Measurements from ENCODE around the gene TBC1D22A.

The TBC1D22A gene

DNA sequence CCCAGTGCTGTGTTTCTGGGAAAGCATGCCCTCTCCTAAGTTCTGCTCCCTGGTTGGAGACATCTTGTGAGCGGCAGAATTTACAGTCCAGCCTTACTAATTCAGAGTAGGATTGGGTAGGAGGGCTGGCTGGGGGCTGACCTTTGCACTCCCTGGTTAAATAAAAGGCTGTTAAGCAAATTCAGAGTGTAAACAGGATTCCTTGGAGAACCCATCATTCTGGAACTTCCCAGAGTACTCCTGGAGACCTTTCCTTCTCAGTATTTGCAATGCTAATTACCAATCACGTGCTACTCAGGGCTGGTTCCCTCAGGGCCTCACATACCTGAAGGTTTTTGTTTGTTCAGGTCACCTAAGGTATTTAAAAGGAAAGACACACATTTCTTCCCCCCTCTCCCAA, 340.2 kb downstream of the TBC1D22A start:
- no peak overlapping the region for H4K8ac ChIP-seq (ENCODE audit: low read depth, low read length)
- H2BK15ac ChIP-seq (replicated peaks; ENCODE audit: low read depth) = no peak overlapping the region
- no peak overlapping the region for H2AK5ac ChIP-seq (ENCODE audit: low read length)
- peak overlapping the region; percentile 89 for H3K23ac ChIP-seq (ENCODE audit: low read length)
- peak overlapping the region; percentile 63 for H2BK5ac ChIP-seq (ENCODE audit: low read length)
- H3K36me3 ChIP-seq (ENCODE audit: control insufficient read depth, insufficient read depth, low read length) = no peaks in the 10 kb centered on the region
- no peak overlapping the region for H3K4me3 ChIP-seq (ENCODE audit: low read length)
- peaks cover 8% of the 10 kb centered on the region for H3K4me1 ChIP-seq (ENCODE audit: control insufficient read depth, low read depth, low read length)
- H3K4ac ChIP-seq (ENCODE audit: low read depth, low read length) = no peak overlapping the region
- peak overlapping the region; percentile 33 for H3K27ac ChIP-seq (ENCODE audit: low read depth, low read length)
- H3K9ac ChIP-seq (ENCODE audit: low read length) = no peak overlapping the region
- WGBS (ENCODE audit: extremely low coverage, insufficient coverage, low lambda C conversion rate) = no CpG with 5 or more reads among the region's 2 CpGs
- H3K18ac ChIP-seq (ENCODE audit: low read length) = no peak overlapping the region
- no peaks in the 10 kb centered on the region for H3K79me1 ChIP-seq (ENCODE audit: low read length)
- no peaks in the 10 kb centered on the region for H3K79me2 ChIP-seq (ENCODE audit: control insufficient read depth, insufficient read depth, low read length)
- no peak overlapping the region for H2BK120ac ChIP-seq (ENCODE audit: low read depth, low read length)
- peak overlapping the region; percentile 3 for H4K5ac ChIP-seq (ENCODE audit: low read length)
- no peaks in the 10 kb centered on the region for H3K27me3 ChIP-seq (ENCODE audit: insufficient read depth, low read length, poor library complexity)
- peak overlapping the region; percentile 64 for H3K56ac ChIP-seq (ENCODE audit: low read length)
- DNase-seq = peak; percentile 96
- no peak overlapping the region for H3K4me2 ChIP-seq (ENCODE audit: low read length)

DNA sequence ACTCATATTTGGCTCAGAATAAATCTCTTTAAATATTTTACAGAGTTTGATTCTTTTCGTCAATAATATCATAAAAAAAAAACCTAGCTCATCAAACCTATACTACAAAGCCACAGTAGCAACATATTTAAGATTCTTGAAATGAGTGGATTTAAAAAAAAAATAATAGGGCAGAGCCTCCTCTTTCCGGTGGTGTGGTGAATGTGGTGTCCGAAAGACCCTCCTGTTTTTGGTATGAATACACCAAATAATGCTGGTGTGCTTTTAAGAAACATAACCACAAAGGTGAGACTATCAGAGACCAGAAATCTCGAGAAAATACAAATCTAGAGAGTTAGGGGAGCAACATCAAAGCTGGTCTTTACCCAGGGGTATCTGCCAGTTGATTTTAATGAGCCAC, 342.6 kb downstream of the TBC1D22A start:
- Histone ChIP-seq H3K9ac (ENCODE audit: low read length) (no peak overlapping the region), H3K27ac (ENCODE audit: low read depth, low read length) (no peak overlapping the region), H3K23ac (ENCODE audit: low read length) (no peak overlapping the region), H2BK120ac (ENCODE audit: low read depth, low read length) (no peak overlapping the region), H3K27me3 (ENCODE audit: insufficient read depth, low read length, poor library complexity) (no peaks in the 10 kb centered on the region), H2BK5ac (ENCODE audit: low read length) (no peak overlapping the region), H3K79me1 (ENCODE audit: low read length) (no peaks in the 10 kb centered on the region), H3K4ac (ENCODE audit: low read depth, low read length) (no peak overlapping the region), H3K4me2 (ENCODE audit: low read length) (no peak overlapping the region), H3K56ac (ENCODE audit: low read length) (no peak overlapping the region), H3K18ac (ENCODE audit: low read length) (no peak overlapping the region), H4K8ac (ENCODE audit: low read depth, low read length) (no peak overlapping the region), H3K79me2 (ENCODE audit: control insufficient read depth, insufficient read depth, low read length) (no peaks in the 10 kb centered on the region), H2AK5ac (ENCODE audit: low read length) (no peak overlapping the region), H4K5ac (ENCODE audit: low read length) (no peak overlapping the region), H3K36me3 (ENCODE audit: control insufficient read depth, insufficient read depth, low read length) (no peaks in the 10 kb centered on the region), H3K4me3 (ENCODE audit: low read length) (no peak overlapping the region), H2BK15ac (replicated peaks; ENCODE audit: low read depth) (no peak overlapping the region), H3K4me1 (ENCODE audit: control insufficient read depth, low read depth, low read length) (peaks cover 8% of the 10 kb centered on the region)
- no peak for DNase-seq
- whole genome bisulfite sequencing (ENCODE audit: extremely low coverage, insufficient coverage, low lambda C conversion rate) = 100% methylated on average over 1 of the region's 4 CpGs

DNA sequence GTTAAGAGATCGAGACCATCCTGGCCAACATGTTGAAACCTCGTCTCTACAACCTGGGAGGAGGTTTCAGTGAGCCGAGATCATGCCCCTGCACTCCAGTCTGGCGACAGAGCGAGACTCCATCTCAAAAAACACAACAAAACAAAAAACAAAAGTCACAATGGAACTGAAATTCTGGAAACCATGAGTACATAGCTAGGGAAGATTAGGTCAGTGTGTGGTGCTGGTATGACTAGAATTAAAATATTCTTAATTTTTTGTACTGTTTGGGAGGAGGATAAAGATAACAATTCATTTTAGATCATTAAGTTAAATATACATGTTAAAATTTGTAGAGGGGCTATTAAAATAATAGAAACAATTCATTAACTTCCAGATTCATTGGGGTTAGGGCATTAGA, 344.4 kb downstream of the TBC1D22A start:
- WGBS (ENCODE audit: extremely low coverage, insufficient coverage, low lambda C conversion rate) = no CpG with 5 or more reads among the region's 5 CpGs
- no peaks in the 10 kb centered on the region for H3K79me1 ChIP-seq (ENCODE audit: low read length)

DNA sequence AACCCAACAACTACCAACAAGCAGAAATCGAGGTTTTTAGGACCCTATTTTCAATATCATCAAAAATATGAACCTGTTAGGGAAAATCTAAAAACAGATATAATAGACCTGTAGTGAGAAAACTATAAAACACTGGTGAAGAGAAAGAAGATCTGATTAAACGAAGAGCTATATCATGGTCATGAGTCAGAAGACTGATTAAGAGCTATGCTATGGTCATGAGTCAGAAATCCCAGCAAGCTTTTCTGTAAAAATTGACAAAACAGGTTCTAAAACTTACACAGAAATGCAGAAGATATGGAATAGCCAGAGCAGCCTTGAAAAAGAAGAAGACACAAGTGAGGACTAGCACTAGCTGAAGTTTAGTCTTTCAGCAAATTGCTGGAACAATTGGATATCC, 345.0 kb downstream of the TBC1D22A start:
- H3K23ac ChIP-seq (ENCODE audit: low read length) = no peak overlapping the region
- no CpG with 5 or more reads among the region's 2 CpGs for WGBS (ENCODE audit: extremely low coverage, insufficient coverage, low lambda C conversion rate)
- H3K36me3 ChIP-seq (ENCODE audit: control insufficient read depth, insufficient read depth, low read length) = no peaks in the 10 kb centered on the region
- no peak overlapping the region for H3K56ac ChIP-seq (ENCODE audit: low read length)
- H2BK15ac ChIP-seq (replicated peaks; ENCODE audit: low read depth) = no peak overlapping the region
- H3K27ac ChIP-seq (ENCODE audit: low read depth, low read length) = no peak overlapping the region
- H3K27me3 ChIP-seq (ENCODE audit: insufficient read depth, low read length, poor library complexity) = no peaks in the 10 kb centered on the region
- H3K79me2 ChIP-seq (ENCODE audit: control insufficient read depth, insufficient read depth, low read length) = no peaks in the 10 kb centered on the region
- no peak overlapping the region for H2AK5ac ChIP-seq (ENCODE audit: low read length)
- H4K5ac ChIP-seq (ENCODE audit: low read length) = no peak overlapping the region
- H3K9ac ChIP-seq (ENCODE audit: low read length) = no peak overlapping the region
- no peak overlapping the region for H2BK120ac ChIP-seq (ENCODE audit: low read depth, low read length)
- no peak overlapping the region for H3K18ac ChIP-seq (ENCODE audit: low read length)
- H4K8ac ChIP-seq (ENCODE audit: low read depth, low read length) = no peak overlapping the region
- H3K4me1 ChIP-seq (ENCODE audit: control insufficient read depth, low read depth, low read length) = peaks cover 4% of the 10 kb centered on the region
- H3K4me3 ChIP-seq (ENCODE audit: low read length) = no peak overlapping the region
- no peak overlapping the region for H2BK5ac ChIP-seq (ENCODE audit: low read length)
- H3K4ac ChIP-seq (ENCODE audit: low read depth, low read length) = no peak overlapping the region
- no peak overlapping the region for H3K4me2 ChIP-seq (ENCODE audit: low read length)
- no peaks in the 10 kb centered on the region for H3K79me1 ChIP-seq (ENCODE audit: low read length)
- no peak for DNase-seq

More for the DNA sequence above, 344.4 kb downstream of the TBC1D22A start:
- Histone ChIP-seq H2BK5ac (ENCODE audit: low read length) (no peak overlapping the region), H4K8ac (ENCODE audit: low read depth, low read length) (no peak overlapping the region), H3K4me3 (ENCODE audit: low read length) (no peak overlapping the region), H3K4me2 (ENCODE audit: low read length) (no peak overlapping the region), H3K79me2 (ENCODE audit: control insufficient read depth, insufficient read depth, low read length) (no peaks in the 10 kb centered on the region), H2BK120ac (ENCODE audit: low read depth, low read length) (no peak overlapping the region), H2AK5ac (ENCODE audit: low read length) (no peak overlapping the region), H2BK15ac (replicated peaks; ENCODE audit: low read depth) (no peak overlapping the region), H3K27ac (ENCODE audit: low read depth, low read length) (no peak overlapping the region), H3K9ac (ENCODE audit: low read length) (no peak overlapping the region), H3K36me3 (ENCODE audit: control insufficient read depth, insufficient read depth, low read length) (no peaks in the 10 kb centered on the region), H3K23ac (ENCODE audit: low read length) (no peak overlapping the region), H3K4me1 (ENCODE audit: control insufficient read depth, low read depth, low read length) (peaks cover 8% of the 10 kb centered on the region), H3K56ac (ENCODE audit: low read length) (no peak overlapping the region), H3K27me3 (ENCODE audit: insufficient read depth, low read length, poor library complexity) (no peaks in the 10 kb centered on the region), H3K4ac (ENCODE audit: low read depth, low read length) (no peak overlapping the region), H4K5ac (ENCODE audit: low read length) (no peak overlapping the region), H3K18ac (ENCODE audit: low read length) (no peak overlapping the region)
- DNase-seq = no peak

DNA sequence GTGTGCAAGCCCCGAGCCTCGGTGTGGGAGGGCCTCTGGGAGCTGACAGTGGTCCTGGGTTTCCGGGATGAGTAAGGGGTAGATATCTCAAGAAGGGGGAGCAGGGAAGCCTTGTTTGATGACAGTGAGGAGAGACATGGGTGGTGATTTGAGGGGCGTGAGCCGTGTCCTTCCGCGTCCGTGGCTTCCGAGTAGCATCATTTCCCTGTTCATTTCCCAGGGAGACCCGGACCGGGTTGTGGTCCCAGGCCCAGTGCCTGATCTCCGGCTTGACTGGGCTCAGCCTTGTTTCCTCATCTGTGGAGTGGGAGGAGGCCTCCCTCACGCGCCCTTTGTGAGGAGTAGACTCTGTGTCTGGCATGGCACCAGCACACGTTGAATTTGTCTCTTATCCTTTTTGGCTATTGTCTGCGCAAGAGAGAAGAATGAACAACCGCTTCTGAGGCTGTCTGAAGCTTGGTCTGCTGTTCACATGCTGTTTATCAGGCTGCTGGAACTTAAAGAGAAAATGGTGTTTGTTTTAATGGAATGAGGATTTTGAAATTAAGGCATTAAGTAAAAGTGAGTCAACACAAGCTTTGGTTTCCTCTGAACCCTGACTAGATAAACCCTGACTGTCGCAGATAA, 348.5 kb downstream of the TBC1D22A start:
- DNase-seq = no peak
- no peak overlapping the region for H3K18ac ChIP-seq (ENCODE audit: low read length)
- no peak overlapping the region for H3K56ac ChIP-seq (ENCODE audit: low read length)
- H4K8ac ChIP-seq (ENCODE audit: low read depth, low read length) = no peak overlapping the region
- no peak overlapping the region for H3K4me2 ChIP-seq (ENCODE audit: low read length)
- no peak overlapping the region for H2AK5ac ChIP-seq (ENCODE audit: low read length)
- no peaks in the 10 kb centered on the region for H3K79me2 ChIP-seq (ENCODE audit: control insufficient read depth, insufficient read depth, low read length)
- H2BK15ac ChIP-seq (replicated peaks; ENCODE audit: low read depth) = no peak overlapping the region
- no peak overlapping the region for H3K4ac ChIP-seq (ENCODE audit: low read depth, low read length)
- H3K27ac ChIP-seq (ENCODE audit: low read depth, low read length) = no peak overlapping the region
- no peaks in the 10 kb centered on the region for H3K27me3 ChIP-seq (ENCODE audit: insufficient read depth, low read length, poor library complexity)
- H3K23ac ChIP-seq (ENCODE audit: low read length) = no peak overlapping the region
- no peak overlapping the region for H3K4me3 ChIP-seq (ENCODE audit: low read length)
- H3K36me3 ChIP-seq (ENCODE audit: control insufficient read depth, insufficient read depth, low read length) = no peaks in the 10 kb centered on the region
- H2BK120ac ChIP-seq (ENCODE audit: low read depth, low read length) = no peak overlapping the region
- H3K79me1 ChIP-seq (ENCODE audit: low read length) = no peaks in the 10 kb centered on the region
- H3K9ac ChIP-seq (ENCODE audit: low read length) = no peak overlapping the region
- H4K5ac ChIP-seq (ENCODE audit: low read length) = no peak overlapping the region
- no peaks in the 10 kb centered on the region for H3K4me1 ChIP-seq (ENCODE audit: control insufficient read depth, low read depth, low read length)
- no peak overlapping the region for H2BK5ac ChIP-seq (ENCODE audit: low read length)
- no CpG with 5 or more reads among the region's 18 CpGs for WGBS (ENCODE audit: extremely low coverage, insufficient coverage, low lambda C conversion rate)

Data from mesendoderm (in vitro differentiated cells).